A549 (cell line): ENCODE results near the gene ZSCAN16. TPM values are rescaled to one million over a fixed set of nuclear protein-coding genes. Genes with fewer than 3 reads are reported as not detected.
"Not testable (repeated sequence)": the region's sequence is repeated elsewhere in the genome, so short reads cannot be mapped to it uniquely, and the experiment has no call there.

ENCODE experiments used
- ATAC-seq, 2 experiments: fragments of 200-7000 bp in 1 of 2; fragments of >200 bp in 1 of 2; cut with Nextera tagmentation in 1 of 2; cut with Tn5 transposase in 1 of 2; 3 replicates each; pipeline versions ENCODE4 v1.8.0 to v1.9.1; 2018 to 2020; ENCODE audit warnings: mild to moderate bottlenecking in 1 of 2, moderate library complexity in 1 of 2
- CTCF ChIA-PET: fragments of 300-600 bp; sonication (Branson Sonifier 250); formaldehyde crosslinking; extraction: SDS; loops from one replicate; lab custom pipeline; 2021; ENCODE audit warnings: antibody characterized with exemption, inconsistent platforms; lab: Yijun Ruan, JAX
- POLR2A ChIA-PET: fragments of 350-600 bp; formaldehyde crosslinking; extraction: SDS; loops from one replicate; lab custom pipeline; 2021; ENCODE audit warnings: antibody characterized with exemption, inconsistent platforms; lab: Yijun Ruan, JAX
- DNase-seq, 2 experiments: peaks; one replicate each; pipeline versions ENCODE4 v3.0.0 to v3.0.0-alpha.2; 2011 to 2016; ENCODE audit warnings: low read depth in 1 of 2, low spot score in 1 of 2
- FAIRE-seq: peaks from 2 replicates; lab custom pipeline; 2011; peaks lifted over from hg19 to GRCh38; lab: Jason Lieb, UNC
- H3K27ac ChIP-seq, 2 experiments: fragments of >200 bp; sonication (Bioruptor Twin); formaldehyde crosslinking; 3 replicates each; pipeline ENCODE4 v1.5.1; 2016 to 2017
- H3K4me1 ChIP-seq: fragments of >200 bp; sonication (Bioruptor Twin); formaldehyde crosslinking; 3 replicates; pipeline ENCODE4 v1.6.1; 2016
- H3K4me2 ChIP-seq: fragments of >200 bp; sonication (Bioruptor Twin); formaldehyde crosslinking; 3 replicates; pipeline ENCODE4 v1.6.1; 2016
- H3K4me3 ChIP-seq: fragments of >200 bp; sonication (Bioruptor Twin); formaldehyde crosslinking; 3 replicates; pipeline ENCODE4 v1.5.1; 2016
- H3K9me3 ChIP-seq: fragments of >200 bp; sonication (Bioruptor Twin); formaldehyde crosslinking; 3 replicates; pipeline ENCODE4 v1.6.1; 2016
- ATOH8 ChIP-seq: fragments of 250-450 bp; sonication (Bioruptor Pico); IDR thresholded peaks from 2 replicates; pipeline ENCODE4 v1.5.0; 2020; ENCODE audit warnings: low read depth, mild to moderate bottlenecking, moderate library complexity
- CEBPB ChIP-seq, 2 experiments: fragments of >200 bp in 1 of 2; sonication (Bioruptor Twin) in 1 of 2; formaldehyde crosslinking in 1 of 2; IDR thresholded peaks; 2 replicates each; pipeline ENCODE4 v1.6.1; 2012 to 2016
- CHD4 ChIP-seq: fragments of 200-600 bp; sonication (generic); IDR thresholded peaks from 2 replicates; pipeline ENCODE4 v1.6.1; 2016; ENCODE audit warnings: antibody characterized with exemption, mild to moderate bottlenecking, borderline replicate concordance
- EHF ChIP-seq: fragments of 250-450 bp; sonication (Bioruptor Pico); IDR thresholded peaks from 2 replicates; pipeline ENCODE4 v1.5.0; 2020; ENCODE audit warnings: mild to moderate bottlenecking
- HMGXB4 ChIP-seq: fragments of 250-450 bp; sonication (Bioruptor Pico); IDR thresholded peaks from 2 replicates; pipeline ENCODE4 v1.5.0; 2021; ENCODE audit warnings: mild to moderate bottlenecking, moderate library complexity, borderline replicate concordance
- HOXA7 ChIP-seq: fragments of 250-450 bp; sonication (Bioruptor Pico); IDR thresholded peaks from 2 replicates; pipeline ENCODE4 v1.5.0; 2020; ENCODE audit warnings: mild to moderate bottlenecking, moderate library complexity
- KDM1A ChIP-seq: fragments of 200-600 bp; sonication (generic); IDR thresholded peaks from 2 replicates; pipeline ENCODE4 v1.6.1; 2016; ENCODE audit warnings: low read depth, mild to moderate bottlenecking
- KDM5A ChIP-seq: fragments of 200-600 bp; sonication (generic); IDR thresholded peaks from 2 replicates; pipeline ENCODE4 v1.6.1; 2016; ENCODE audit warnings: antibody characterized with exemption, mild to moderate bottlenecking
- MAFK ChIP-seq: fragments of 450-650 bp; IDR thresholded peaks from 2 replicates; pipeline ENCODE4 v1.6.1; 2014; ENCODE audit not compliant: partially characterized antibody
- MAX ChIP-seq: IDR thresholded peaks from 2 replicates; pipeline ENCODE4 v1.6.1; 2012
- MAZ ChIP-seq: fragments of 150-350 bp; IDR thresholded peaks from 2 replicates; pipeline ENCODE4 v1.6.1; 2014; ENCODE audit warnings: antibody characterized with exemption, low read depth, low read length, borderline replicate concordance
- NFE2L2 ChIP-seq: fragments of 150-350 bp; conservative IDR thresholded peaks from 2 replicates; pipeline ENCODE4 v1.6.1; 2014; ENCODE audit warnings: low read length
- NPAS2 ChIP-seq: fragments of 250-450 bp; sonication (Bioruptor Pico); IDR thresholded peaks from 2 replicates; pipeline ENCODE4 v1.8.0; 2022; ENCODE audit warnings: mild to moderate bottlenecking, moderate library complexity, borderline replicate concordance
- POLR2AphosphoS2 ChIP-seq: conservative IDR thresholded peaks from 2 replicates; pipeline ENCODE4 v1.6.1; 2012; ENCODE audit warnings: low read length, improper control_type of control experiment, inconsistent platforms
- REST ChIP-seq: fragments of 200-600 bp; sonication (generic); IDR thresholded peaks from 2 replicates; pipeline ENCODE4 v1.6.1; 2016; ENCODE audit warnings: antibody characterized with exemption, mild to moderate bottlenecking, moderate library complexity
- TP53 ChIP-seq: fragments of 250-450 bp; sonication (Bioruptor Pico); IDR thresholded peaks from 2 replicates; pipeline ENCODE4 v1.5.0; 2021; ENCODE audit warnings: mild to moderate bottlenecking, moderate library complexity
- USF2 ChIP-seq: fragments of 450-650 bp; IDR thresholded peaks from 2 replicates; pipeline ENCODE4 v1.6.1; 2014; ENCODE audit warnings: antibody characterized with exemption
- ZSCAN20 ChIP-seq: fragments of 250-450 bp; sonication (Bioruptor Pico); IDR thresholded peaks from 2 replicates; pipeline ENCODE4 v1.8.0; 2022; ENCODE audit warnings: mild to moderate bottlenecking, moderate library complexity
- WGBS: methylation state at CpG from one replicate; pipeline ENCODE4 v1.1.6; 2017; ENCODE audit errors: missing lambda C conversion rate; 5-methylcytosine and 5-hydroxymethylcytosine counted together
- polyA plus RNA-seq, 4 experiments: library from polyadenylated mRNA; depleted of rRNA in 3 of 4; stranded (reverse); fragments of >200 nt; fragmentation: RNase III in 1 of 4; extraction: RNeasy Plus Mini Kit Qiagen cat#74134 plus additional on column Dnase treatment in 1 of 4; gene quantifications; 2 replicates in 3 of 4; 3 replicates in 1 of 4; pipeline ENCODE4 v1.2.3, GENCODE V29; 2011 to 2017

The ZSCAN16 gene
- polyA plus RNA-seq, 2 of the 4 experiments (the other 2 are of a cell fraction): 5.7 to 6.0 TPM

- TF ChIP-seq MAX: no peak
- no peak for TF ChIP-seq ATOH8 (CRISPR knock-in tag)
- TF ChIP-seq POLR2AphosphoS2: no peak
Observed at GRCh38 chr6:28118217-28118616, 6.2 kb upstream of the ZSCAN16 start (continued).

GRCh38 chr6:28121876-28122275, 2.5 kb upstream of the ZSCAN16 start:
- CTCF ChIA-PET: no interaction called here
- POLR2A ChIA-PET: no interaction called here
- DNase-seq (no peak), FAIRE-seq (no peak), ATAC-seq (no peak)
- WGBS: 86% methylated on average over 2 of the region's 2 CpGs
- Histone ChIP-seq H3K27ac (no peak overlapping the region), H3K9me3 (no peaks in the 10 kb centered on the region), H3K4me2 (no peak overlapping the region), H3K4me3 (no peak overlapping the region), H3K4me1 (peaks cover 8% of the 10 kb centered on the region; the same call in 1 of the 3 replicates)
- no peak for TF ChIP-seq USF2
- no peak for TF ChIP-seq ZSCAN20 (CRISPR knock-in tag)
- TF ChIP-seq CEBPB (IDR thresholded peaks at IDR 0.05): no peak
- no peak for TF ChIP-seq NPAS2 (CRISPR knock-in tag)
- TF ChIP-seq HMGXB4 (CRISPR knock-in tag): no peak
- TF ChIP-seq REST: no peak
- TF ChIP-seq MAFK: no peak

GRCh38 chr6:28122283-28122682, 2.1 kb upstream of the ZSCAN16 start:
- DNase-seq, CTCF ChIA-PET, H3K4me2 ChIP-seq, ATAC-seq, H3K27ac ChIP-seq, POLR2A ChIA-PET, H3K4me1 ChIP-seq, H3K9me3 ChIP-seq, FAIRE-seq, H3K4me3 ChIP-seq: not testable (repeated sequence)
- WGBS: 82% methylated on average over 5 of the region's 5 CpGs

GRCh38 chr6:28124971-28125353, 553 bp downstream of the ZSCAN16 start:
- ATAC-seq (peak in 1 of 2 experiments; percentile 23; a peak in 2 of 6 replicates), FAIRE-seq (no peak), DNase-seq (no peak)
- H3K4me3 ChIP-seq: peak overlapping the region; percentile 55
- no peaks in the 10 kb centered on the region for H3K9me3 ChIP-seq
- POLR2A ChIA-PET: interaction anchor here (1.0 to 1.4 kb wide), 4 partner anchors 11 to 258 kb away, joined by 3 to 19 read pairs (median 7); partner anchors contain the start of gene ZKSCAN8
- CTCF ChIA-PET: interaction anchor here (1.0 to 1.6 kb wide), 2 partner anchors 10 to 12 kb away, joined by 3 read pairs; no protein-coding TSS in a partner anchor
- H3K4me1 ChIP-seq: peaks cover 8% of the 10 kb centered on the region; the same call in 1 of the 3 replicates
- peak overlapping the region; percentile 72 to 90 for H3K27ac ChIP-seq
- WGBS: under 1% methylated on average over 6 of the region's 6 CpGs
- peak overlapping the region; percentile 77 for H3K4me2 ChIP-seq
- TF ChIP-seq KDM1A (no peak), TP53 (CRISPR knock-in tag) (no peak), MAZ (no peak), HOXA7 (CRISPR knock-in tag) (no peak), REST (no peak), CHD4 (no peak), KDM5A (no peak), MAFK (no peak), ATOH8 (CRISPR knock-in tag) (no peak), NFE2L2 (no peak), EHF (no peak)
